H1 (cell line): ENCODE data around the gene PLXND1. TPM values are rescaled to one million over a fixed set of nuclear protein-coding genes. Genes with fewer than 3 reads are reported as not detected.

ENCODE experiments used
- CTCF ChIA-PET: fragments of 300-600 bp; sonication (Branson Sonifier 250); formaldehyde crosslinking; loops from one replicate; lab custom pipeline; 2021; ENCODE audit not compliant: partially characterized antibody; lab: Charles Lee
- POLR2A ChIA-PET: fragments of 300-600 bp; sonication (Branson Sonifier 250); formaldehyde crosslinking; loops from one replicate; lab custom pipeline; 2021; ENCODE audit warnings: inconsistent platforms; ENCODE audit not compliant: partially characterized antibody; lab: Charles Lee
- DNase-seq, 2 experiments: peaks; one replicate each; pipeline versions ENCODE4 v3.0.0 to v3.0.0-alpha.2; 2010 to 2022; ENCODE audit warnings: low spot score in 2 of 2, low read depth in 1 of 2, mixed read lengths in 1 of 2
- FAIRE-seq: peaks from 2 replicates; lab custom pipeline; 2011; peaks lifted over from hg19 to GRCh38; lab: Jason Lieb, UNC
- H2AFZ ChIP-seq: 2 replicates; pipeline ENCODE4 v1.8.1; 2012; ENCODE audit warnings: low read length, inconsistent platforms
- H2AK5ac ChIP-seq: 2 replicates; pipeline ENCODE4 v1.6.1; 2013; ENCODE audit warnings: low read depth, low read length
- H2BK120ac ChIP-seq: replicated peaks from 2 replicates; pipeline ENCODE3; 2013; ENCODE audit warnings: low read depth, low read length, inconsistent platforms
- H2BK12ac ChIP-seq: 2 replicates; pipeline ENCODE4 v1.6.1; 2013; ENCODE audit warnings: low read depth, low read length
- H2BK15ac ChIP-seq: 2 replicates; pipeline ENCODE4 v1.6.1; 2013; ENCODE audit warnings: low read length
- H2BK20ac ChIP-seq: 2 replicates; pipeline ENCODE4 v1.6.1; 2013; ENCODE audit warnings: low read length
- H2BK5ac ChIP-seq: 2 replicates; pipeline ENCODE4 v1.6.1; 2013; ENCODE audit warnings: low read depth, low read length
- H3K14ac ChIP-seq: 2 replicates; pipeline ENCODE4 v1.6.1; 2013; ENCODE audit warnings: inconsistent platforms; ENCODE audit not compliant: insufficient read length
- H3K18ac ChIP-seq: 2 replicates; pipeline ENCODE4 v1.6.1; 2013; ENCODE audit warnings: low read length; ENCODE audit errors: extremely low read depth
- H3K23ac ChIP-seq: 2 replicates; pipeline ENCODE4 v1.6.1; 2013; ENCODE audit warnings: inconsistent platforms; ENCODE audit not compliant: insufficient read length
- H3K23me2 ChIP-seq: 2 replicates; pipeline ENCODE4 v1.6.1; 2013; ENCODE audit warnings: low read depth, low read length
- H3K27ac ChIP-seq: 2 replicates; pipeline ENCODE4 v1.6.1; 2011; ENCODE audit warnings: low read depth, low read length, inconsistent platforms
- H3K27me3 ChIP-seq, 4 experiments: replicated peaks in 1 of 4; 1 replicate in 1 of 4; 2 replicates in 3 of 4; pipeline versions ENCODE4 v1.6.1 to v1.8.1; 2011 to 2013; ENCODE audit warnings: low read length in 3 of 4, mild to moderate bottlenecking in 3 of 4, inconsistent platforms in 2 of 4, mixed read lengths in 2 of 4, moderate library complexity in 1 of 4; ENCODE audit not compliant: control insufficient read depth in 3 of 4, insufficient read depth in 3 of 4; ENCODE audit errors: extremely low read depth in 1 of 4
- H3K36me3 ChIP-seq, 4 experiments: 2 replicates each; pipeline versions ENCODE4 v1.6.1 to v1.8.1; 2011 to 2013; ENCODE audit warnings: mild to moderate bottlenecking in 4 of 4, low read length in 3 of 4, moderate library complexity in 2 of 4, control low read depth in 1 of 4, inconsistent platforms in 1 of 4; ENCODE audit not compliant: insufficient read depth in 4 of 4, control insufficient read depth in 2 of 4
- H3K4ac ChIP-seq: replicated peaks from 2 replicates; pipeline ENCODE3; 2013; ENCODE audit warnings: low read length, low read depth, mixed read lengths, inconsistent platforms; ENCODE audit not compliant: insufficient read length
- H3K4me1 ChIP-seq, 4 experiments: replicated peaks in 1 of 4; 1 replicate in 1 of 4; 2 replicates in 3 of 4; pipeline versions ENCODE4 v1.6.1 to v1.8.1; 2011 to 2013; ENCODE audit warnings: low read length in 3 of 4, inconsistent platforms in 2 of 4, mixed read lengths in 1 of 4; ENCODE audit not compliant: insufficient read depth in 4 of 4, control insufficient read depth in 3 of 4
- H3K4me2 ChIP-seq, 2 experiments: 2 replicates each; pipeline versions ENCODE4 v1.6.1 to v1.8.1; 2011 to 2013; ENCODE audit warnings: low read depth in 2 of 2, low read length in 2 of 2, control low read depth in 1 of 2, inconsistent platforms in 1 of 2, mild to moderate bottlenecking in 1 of 2; ENCODE audit not compliant: insufficient read depth in 1 of 2
- H3K4me3 ChIP-seq, 4 experiments: fragments of 200-600, 300-600 bp in 1 of 4; sonication (generic), shearing (Covaris generic), sonication (Bioruptor Twin) in 1 of 4; 2 replicates each; pipeline versions ENCODE4 v1.5.1 to v1.8.1; 2011 to 2016; ENCODE audit warnings: low read length in 4 of 4, low read depth in 3 of 4, control low read depth in 2 of 4, inconsistent platforms in 2 of 4, mild to moderate bottlenecking in 2 of 4, mixed read lengths in 1 of 4, moderate library complexity in 1 of 4; ENCODE audit not compliant: insufficient read depth in 2 of 4; ENCODE audit errors: extremely low read depth in 1 of 4
- H3K56ac ChIP-seq: replicated peaks from 2 replicates; pipeline ENCODE3; 2013; ENCODE audit warnings: low read depth, mild to moderate bottlenecking, mixed read lengths, low read length, inconsistent platforms; ENCODE audit not compliant: insufficient read length
- H3K79me1 ChIP-seq: 2 replicates; pipeline ENCODE4 v1.6.1; 2013; ENCODE audit warnings: low read depth, low read length, control low read depth
- H3K79me2 ChIP-seq, 2 experiments: 2 replicates each; pipeline versions ENCODE4 v1.6.1 to v1.8.1; 2012 to 2013; ENCODE audit warnings: low read length in 2 of 2, mild to moderate bottlenecking in 2 of 2, inconsistent platforms in 1 of 2; ENCODE audit not compliant: insufficient read depth in 2 of 2, control insufficient read depth in 1 of 2
- H3K9ac ChIP-seq, 4 experiments: replicated peaks in 1 of 4; 1 replicate in 1 of 4; 2 replicates in 3 of 4; pipeline versions ENCODE4 v1.6.1 to v1.8.1; 2011 to 2013; ENCODE audit warnings: low read depth in 3 of 4, low read length in 3 of 4, control low read depth in 2 of 4, mild to moderate bottlenecking in 2 of 4, moderate library complexity in 2 of 4, inconsistent platforms in 1 of 4; ENCODE audit errors: extremely low read depth in 1 of 4
- H3K9me3 ChIP-seq, 2 experiments: 2 replicates each; pipeline versions ENCODE4 v1.6.1 to v1.8.1; 2012 to 2013; ENCODE audit warnings: mild to moderate bottlenecking in 2 of 2, moderate library complexity in 2 of 2, control low read depth in 1 of 2, inconsistent platforms in 1 of 2, low read depth in 1 of 2, low read length in 1 of 2, mixed read lengths in 1 of 2; ENCODE audit not compliant: insufficient read depth in 2 of 2
- H4K20me1 ChIP-seq, 2 experiments: replicated peaks in 1 of 2; 2 replicates each; pipeline versions ENCODE3 to v1.8.1; 2011 to 2013; ENCODE audit warnings: inconsistent platforms in 2 of 2, low read length in 2 of 2, mild to moderate bottlenecking in 1 of 2; ENCODE audit not compliant: insufficient read depth in 2 of 2, control insufficient read depth in 1 of 2
- H4K5ac ChIP-seq: 2 replicates; pipeline ENCODE4 v1.6.1; 2013; ENCODE audit warnings: low read length, low read depth, mixed read lengths, inconsistent platforms; ENCODE audit not compliant: insufficient read length
- H4K8ac ChIP-seq: 2 replicates; pipeline ENCODE4 v1.8.0; 2013; ENCODE audit warnings: mild to moderate bottlenecking, moderate library complexity, low read length, inconsistent platforms; ENCODE audit not compliant: insufficient read depth; ENCODE audit errors: extremely low read depth
- H4K91ac ChIP-seq: replicated peaks from 2 replicates; pipeline ENCODE3; 2013; ENCODE audit warnings: low read length, mixed read lengths, inconsistent platforms; ENCODE audit not compliant: insufficient read length
- CREB1 ChIP-seq: IDR thresholded peaks from 2 replicates; pipeline ENCODE4 v1.6.1; 2012; ENCODE audit warnings: inconsistent platforms
- EZH2 ChIP-seq: fragments of 200-600 bp; sonication (generic); IDR thresholded peaks from 2 replicates; pipeline ENCODE4 v1.7.1; 2012; ENCODE audit warnings: low read depth, mild to moderate bottlenecking, moderate library complexity, low read length, inconsistent platforms; ENCODE audit not compliant: severe bottlenecking
- FOSL1 ChIP-seq: IDR thresholded peaks from 2 replicates; pipeline ENCODE4 v1.6.1; 2011; ENCODE audit warnings: mild to moderate bottlenecking, low read depth, low read length, moderate library complexity; ENCODE audit not compliant: insufficient read depth
- HDAC6 ChIP-seq: IDR thresholded peaks from one replicate; pipeline ENCODE4 v1.7.1; 2012; ENCODE audit warnings: low read depth, mild to moderate bottlenecking, inconsistent platforms, low read length, moderate library complexity
- KDM5A ChIP-seq: fragments of 200-600 bp; IDR thresholded peaks from 2 replicates; pipeline ENCODE4 v1.7.1; 2012; ENCODE audit warnings: mild to moderate bottlenecking, low read length, inconsistent platforms, mixed read lengths
- MAX ChIP-seq: IDR thresholded peaks from 2 replicates; pipeline ENCODE4 v1.6.1; 2012; ENCODE audit warnings: inconsistent platforms
- NANOG ChIP-seq: IDR thresholded peaks from 2 replicates; pipeline ENCODE4 v1.6.1; 2011; ENCODE audit warnings: low read length, low read depth, mild to moderate bottlenecking, inconsistent platforms; ENCODE audit not compliant: insufficient read depth, poor library complexity, severe bottlenecking
- PHF8 ChIP-seq: fragments of 200-600 bp; sonication (generic); conservative IDR thresholded peaks from 2 replicates; pipeline ENCODE4 v1.7.1; 2012; ENCODE audit warnings: low read depth, mild to moderate bottlenecking, inconsistent platforms, low read length, moderate library complexity
- POLR2A ChIP-seq, 2 experiments: IDR thresholded peaks; 1 replicate in 1 of 2; 2 replicates in 1 of 2; pipeline ENCODE4 v1.6.1; 2011; ENCODE audit warnings: low read depth in 2 of 2, low read length in 2 of 2, mild to moderate bottlenecking in 2 of 2; ENCODE audit errors: control extremely low read depth in 1 of 2
- RNF2 ChIP-seq: fragments of 200-900, 300-1000 bp; sonication (generic); IDR thresholded peaks from 2 replicates; pipeline ENCODE4 v1.7.1; 2016; ENCODE audit warnings: borderline replicate concordance, low read depth, mild to moderate bottlenecking, antibody characterized with exemption, low read length; ENCODE audit not compliant: poor library complexity, severe bottlenecking; ENCODE audit errors: missing control alignments
- SAP30 ChIP-seq: fragments of 300-600 bp; sonication (generic); IDR thresholded peaks from 2 replicates; pipeline ENCODE4 v1.7.1; 2012; ENCODE audit warnings: low read length, moderate library complexity, mild to moderate bottlenecking, inconsistent platforms; ENCODE audit not compliant: insufficient read depth, insufficient replicate concordance
- SIN3A ChIP-seq, 2 experiments: IDR thresholded peaks in 1 of 2; conservative IDR thresholded peaks in 1 of 2; 2 replicates each; pipeline ENCODE4 v1.6.1; 2011 to 2012; ENCODE audit warnings: low read length in 2 of 2, improper control_type of control experiment in 1 of 2, low read depth in 1 of 2, mild to moderate bottlenecking in 1 of 2
- TAF7 ChIP-seq: optimal IDR thresholded peaks from 2 replicates; pipeline ENCODE3; 2011; ENCODE audit warnings: low read depth, mild to moderate bottlenecking, inconsistent platforms, low read length, moderate library complexity, borderline replicate concordance
- WGBS, 2 experiments: shearing (Covaris generic) in 1 of 2; methylation state at CpG; one replicate each; pipeline versions ENCODE4 v1.1.6 to v1.1.7; 2013 to 2015; ENCODE audit warnings: low lambda C conversion rate in 2 of 2, mixed read lengths in 2 of 2, inconsistent platforms in 1 of 2, low coverage in 1 of 2, missing lambda C conversion rate in 1 of 2; ENCODE audit not compliant: insufficient replicate concordance in 2 of 2, insufficient coverage in 1 of 2, insufficient read length in 1 of 2; ENCODE audit errors: extremely low coverage in 1 of 2, missing lambda C conversion rate in 1 of 2; 5-methylcytosine and 5-hydroxymethylcytosine counted together
- polyA plus RNA-seq, 7 experiments: library from polyadenylated mRNA; depleted of rRNA in 3 of 7; stranded (reverse) in 5 of 7; unstranded in 2 of 7; fragments of >200 nt in 5 of 7; fragments of 200-250 nt in 2 of 7; gene quantifications; 1 replicate in 5 of 7; 2 replicates in 1 of 7; 4 replicates in 1 of 7; pipeline versions ENCODE4 v1.2.1 to v1.2.3, GENCODE V29; 2011 to 2013; ENCODE audit warnings: missing spikeins in 2 of 7, mixed read lengths in 2 of 7
- total RNA-seq: library from RNA; stranded (reverse); fragmentation: NEBNext Ultra II Directional; extraction: Animal tissue kit (Norgen Biotek cat#: 25700); gene quantifications from 2 replicates; pipeline ENCODE4 v1.2.1, GENCODE V29; 2021

Gene PLXND1
- total and polyA plus RNA-seq, 2 of the 8 experiments (the other 6 are each of a cell fraction or from before 2014, with no cell fraction given), result 17.7 to 66.4 TPM

DNA sequence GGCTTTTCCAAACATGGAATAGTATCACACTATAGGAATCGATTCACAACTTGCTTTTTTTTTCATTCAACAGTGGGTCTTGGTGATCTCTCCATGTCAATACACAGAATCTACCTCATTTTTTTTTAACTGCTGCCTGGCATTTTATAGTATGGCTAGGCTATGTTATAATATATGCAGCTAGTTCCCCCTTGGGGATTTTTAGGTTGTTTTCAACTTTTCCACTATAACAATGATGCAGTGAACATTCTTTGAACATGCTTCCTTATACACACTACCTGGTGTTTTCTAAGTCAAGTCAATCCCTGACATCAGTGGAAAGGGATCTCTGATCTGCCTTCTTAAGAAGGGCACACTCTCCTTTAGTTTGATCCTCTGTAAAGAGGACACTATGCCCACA lies 46.5 kb upstream of the PLXND1 start:
- no peak overlapping the region for H3K27ac ChIP-seq
- peaks cover 0 to 7% (median 2%) of the 10 kb centered on the region in 4 experiments; a peak in 2 of 8 replicates for H3K36me3 ChIP-seq
- no peak overlapping the region for H4K91ac ChIP-seq
- no peak overlapping the region for H2BK12ac ChIP-seq
- WGBS, 2 experiments, result 86% methylated on average over 1 of the region's 1 CpG; no CpG with 5 or more reads in 1 of the 2 experiments
- no peak overlapping the region for H2AFZ ChIP-seq
- H3K9ac ChIP-seq, result no peak overlapping the region
- no peak overlapping the region for H4K8ac ChIP-seq
- H3K23ac ChIP-seq, result no peak overlapping the region
- H2BK120ac ChIP-seq, result no peak overlapping the region
- no peak overlapping the region for H3K18ac ChIP-seq
- H3K14ac ChIP-seq, result no peak overlapping the region
- H2BK5ac ChIP-seq, result no peak overlapping the region
- ChIA-PET POLR2A (no interaction called here), CTCF (interaction anchor here (0.6 to 2.8 kb wide), 8 partner anchors 11 to 285 kb away, joined by 3 to 9 read pairs (median 3); no protein-coding TSS in a partner anchor)
- no peak overlapping the region for H3K4me2 ChIP-seq
- H3K27me3 ChIP-seq, result no peaks in the 10 kb centered on the region
- no peaks in the 10 kb centered on the region for H3K9me3 ChIP-seq
- no peaks in the 10 kb centered on the region for H4K20me1 ChIP-seq
- no peak overlapping the region for H4K5ac ChIP-seq
- H3K56ac ChIP-seq, result no peak overlapping the region
- FAIRE-seq, result no peak
- H3K4ac ChIP-seq, result no peak overlapping the region
- peaks cover 0 to 7% (median 2%) of the 10 kb centered on the region in 4 experiments; a peak in 3 of 7 replicates for H3K4me1 ChIP-seq
- no peak overlapping the region for H2AK5ac ChIP-seq
- H3K4me3 ChIP-seq, result no peak overlapping the region
- no peaks in the 10 kb centered on the region for H3K79me2 ChIP-seq
- no peaks in the 10 kb centered on the region; the same call in 1 of the 2 replicates for H3K79me1 ChIP-seq
- H3K23me2 ChIP-seq, result no peaks in the 10 kb centered on the region
- TF ChIP-seq TAF7 (no peak), CREB1 (no peak), SAP30 (no peak), POLR2A (IDR thresholded peaks at IDR 0.05; ENCODE audit: control extremely low read depth in 1 of 2, low read depth in 2 of 2, low read length in 2 of 2) (no peak), FOSL1 (no peak), EZH2 (no peak), SIN3A (conservative IDR thresholded peaks at IDR 0.05 in 1 of 2, IDR thresholded peaks at IDR 0.05 in 1 of 2; ENCODE audit: low read depth in 1 of 2, low read length in 2 of 2) (no peak), NANOG (no peak), KDM5A (no peak), MAX (no peak), HDAC6 (no peak), RNF2 (no peak), PHF8 (no peak)
- no peak overlapping the region for H2BK20ac ChIP-seq
- DNase-seq, result no peak
- no peak overlapping the region for H2BK15ac ChIP-seq
